ENCODE measurements around the gene TMEM140. TPM values are rescaled to one million over a fixed set of nuclear protein-coding genes. Genes with fewer than 3 reads are reported as not detected.
A peak's percentile ranks its signal among the peaks of the same experiment; 100 is the strongest.

TMEM140 gene
- total and polyA plus RNA-seq, 9 of the 15 experiments (the other 6 are each of a cell fraction or from before 2014, with no cell fraction given), result 0.03 to 0.82 (median 0.23) TPM

- no peak for TF ChIP-seq MYNN (IDR thresholded peaks at IDR 0.05)
- no peak for TF ChIP-seq MYNN (CRISPR knock-in tag; IDR thresholded peaks at IDR 0.05)
- no peak; the same call in 1 of the 2 replicates for TF ChIP-seq PYGO2 (tag; IDR thresholded peaks at IDR 0.05)
- no peak for TF ChIP-seq BCLAF1 (IDR thresholded peaks at IDR 0.05; ENCODE audit: borderline replicate concordance in 1 of 2, control insufficient read depth in 1 of 2, low read depth in 2 of 2, low read length in 1 of 2)
- TF ChIP-seq E2F6 (IDR thresholded peaks at IDR 0.05; ENCODE audit: borderline replicate concordance in 1 of 2, extremely low read depth in 1 of 2, insufficient read depth in 1 of 2, insufficient read length in 1 of 2, low read depth in 1 of 2, low read length in 1 of 2, poor library complexity in 1 of 2, severe bottlenecking in 1 of 2), result peak; percentile 17 to 47
- no peak for TF ChIP-seq MLLT1 (IDR thresholded peaks at IDR 0.05)
- no peak for TF ChIP-seq THRAP3 (IDR thresholded peaks at IDR 0.05; ENCODE audit: borderline replicate concordance)
- TF ChIP-seq PATZ1 (CRISPR knock-in tag; IDR thresholded peaks at IDR 0.05; ENCODE audit: borderline replicate concordance), result no peak
- peak; percentile 81 for TF ChIP-seq ATF7 (IDR thresholded peaks at IDR 0.05)
- TF ChIP-seq LARP7 (IDR thresholded peaks at IDR 0.05), result no peak
- TF ChIP-seq TSHZ1 (CRISPR knock-in tag; IDR thresholded peaks at IDR 0.05), result no peak; the same call in 1 of the 2 replicates
- peak; percentile 43; the same call in 1 of the 2 replicates for TF ChIP-seq GMEB1 (CRISPR knock-in tag; IDR thresholded peaks at IDR 0.05)
Observed at GRCh38 chr7:135160858-135161653, 13.2 kb downstream of the TMEM140 start (continued).

All from K562 (cell line).